NCI-H1048 (cell line): Measurements from ENCODE around the gene HDAC4.
"Not testable (repeated sequence)": the region's sequence is repeated elsewhere in the genome, so short reads cannot be mapped to it uniquely, and the experiment has no call there.

Experiments used
- DNase-seq: peaks from one replicate; lab custom pipeline; 2025; lab: John Stamatoyannopoulos, UW

HDAC4 gene

GRCh38 chr2:239046822-239047221 is 354.0 kb downstream of the HDAC4 start:
- DNase-seq: no peak

GRCh38 chr2:239044336-239044735 is 356.5 kb downstream of the HDAC4 start:
- no peak for DNase-seq

- no peak for DNase-seq
Measured at GRCh38 chr2:239043326-239043725, 357.5 kb downstream of the HDAC4 start.

GRCh38 chr2:239042551-239043320 is 358.1 kb downstream of the HDAC4 start:
- DNase-seq: no peak

- DNase-seq: no peak
Measured at GRCh38 chr2:239042046-239042445, 358.8 kb downstream of the HDAC4 start.

- DNase-seq: no peak
Measured at GRCh38 chr2:239041062-239041461, 359.8 kb downstream of the HDAC4 start.

GRCh38 chr2:239040152-239040761 is 360.6 kb downstream of the HDAC4 start:
- no peak for DNase-seq

- no peak for DNase-seq
Measured at GRCh38 chr2:239039479-239039861, 361.4 kb downstream of the HDAC4 start.

- no peak for DNase-seq
Measured at GRCh38 chr2:239038773-239039478, 361.9 kb downstream of the HDAC4 start.

- not testable (repeated sequence) for DNase-seq
Measured at GRCh38 chr2:239038284-239038683, 362.5 kb downstream of the HDAC4 start.

GRCh38 chr2:239037559-239037910 is 363.3 kb downstream of the HDAC4 start:
- DNase-seq: no peak

- no peak for DNase-seq
Measured at GRCh38 chr2:239036819-239037558, 363.8 kb downstream of the HDAC4 start.

- no peak for DNase-seq
Measured at GRCh38 chr2:239035997-239036731, 364.7 kb downstream of the HDAC4 start.

- DNase-seq: peak; percentile 10
Measured at GRCh38 chr2:239035361-239035814, 365.4 kb downstream of the HDAC4 start.

GRCh38 chr2:239034561-239035341 is 366.1 kb downstream of the HDAC4 start:
- DNase-seq: no peak

GRCh38 chr2:239033801-239034560 is 366.8 kb downstream of the HDAC4 start:
- no peak for DNase-seq

GRCh38 chr2:239029958-239030357 is 370.9 kb downstream of the HDAC4 start:
- DNase-seq: no peak

- no peak for DNase-seq
Measured at GRCh38 chr2:239028253-239028619, 372.6 kb downstream of the HDAC4 start.

GRCh38 chr2:239027391-239028252 is 373.2 kb downstream of the HDAC4 start:
- no peak for DNase-seq
